ENCODE results near the gene ARHGAP6.

DNA sequence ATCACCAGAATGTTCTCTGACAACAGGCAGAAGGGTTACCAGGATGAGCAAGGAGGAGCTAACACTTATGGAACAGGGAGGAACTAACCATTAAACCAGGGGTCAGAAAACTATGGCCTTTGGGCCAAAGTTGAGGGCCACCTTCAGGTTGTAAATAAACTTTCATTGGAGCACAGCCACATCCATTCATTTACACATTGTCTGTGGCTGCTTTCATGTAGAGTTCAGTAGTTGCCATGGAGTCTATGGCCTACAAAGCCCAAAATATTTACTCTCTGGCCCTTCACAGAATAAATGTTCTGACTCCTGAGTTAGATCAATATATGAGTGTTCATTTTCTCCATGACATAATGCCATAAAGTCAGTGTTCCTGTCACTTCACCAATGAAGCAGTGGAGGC lies 567.8 kb downstream of the ARHGAP6 start:
- TF ChIP-seq, protein P1, sequence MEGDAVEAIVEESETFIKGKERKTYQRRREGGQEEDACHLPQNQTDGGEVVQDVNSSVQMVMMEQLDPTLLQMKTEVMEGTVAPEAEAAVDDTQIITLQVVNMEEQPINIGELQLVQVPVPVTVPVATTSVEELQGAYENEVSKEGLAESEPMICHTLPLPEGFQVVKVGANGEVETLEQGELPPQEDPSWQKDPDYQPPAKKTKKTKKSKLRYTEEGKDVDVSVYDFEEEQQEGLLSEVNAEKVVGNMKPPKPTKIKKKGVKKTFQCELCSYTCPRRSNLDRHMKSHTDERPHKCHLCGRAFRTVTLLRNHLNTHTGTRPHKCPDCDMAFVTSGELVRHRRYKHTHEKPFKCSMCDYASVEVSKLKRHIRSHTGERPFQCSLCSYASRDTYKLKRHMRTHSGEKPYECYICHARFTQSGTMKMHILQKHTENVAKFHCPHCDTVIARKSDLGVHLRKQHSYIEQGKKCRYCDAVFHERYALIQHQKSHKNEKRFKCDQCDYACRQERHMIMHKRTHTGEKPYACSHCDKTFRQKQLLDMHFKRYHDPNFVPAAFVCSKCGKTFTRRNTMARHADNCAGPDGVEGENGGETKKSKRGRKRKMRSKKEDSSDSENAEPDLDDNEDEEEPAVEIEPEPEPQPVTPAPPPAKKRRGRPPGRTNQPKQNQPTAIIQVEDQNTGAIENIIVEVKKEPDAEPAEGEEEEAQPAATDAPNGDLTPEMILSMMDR (IDR thresholded peaks at IDR 0.05) = no peak
- TF ChIP-seq EP300 (IDR thresholded peaks at IDR 0.05) = no peak

Data from ovary (tissue), 3 donors.